ENCODE measurements around the gene EIPR1. TPM values are rescaled to one million over a fixed set of nuclear protein-coding genes. Genes with fewer than 3 reads are reported as not detected.

Gene EIPR1
- total and polyA plus RNA-seq, 8 donors = 4.3 to 12.5 (median 6.4) TPM

GRCh38 chr2:3324036-3324386 is 53.6 kb downstream of the EIPR1 start:
- 90 to 97% methylated on average over 11 of the region's 11 CpGs for WGBS, 2 donors
- DNase-seq = no peak
- no peak for ATAC-seq
- no peaks in the 10 kb centered on the region for H3K27me3 ChIP-seq
- H3K27ac ChIP-seq = no peak overlapping the region
- intact Hi-C loops (cut with DNase I) = no loop called here
- FAIRE-seq = no peak
- no peaks in the 10 kb centered on the region for H3K36me3 ChIP-seq
- no peak overlapping the region for H3K4me3 ChIP-seq
- no peak for TF ChIP-seq CTCF (IDR thresholded peaks at IDR 0.05)
- H3K4me1 ChIP-seq = no peaks in the 10 kb centered on the region
- no peaks in the 10 kb centered on the region for H3K9me3 ChIP-seq

DNA sequence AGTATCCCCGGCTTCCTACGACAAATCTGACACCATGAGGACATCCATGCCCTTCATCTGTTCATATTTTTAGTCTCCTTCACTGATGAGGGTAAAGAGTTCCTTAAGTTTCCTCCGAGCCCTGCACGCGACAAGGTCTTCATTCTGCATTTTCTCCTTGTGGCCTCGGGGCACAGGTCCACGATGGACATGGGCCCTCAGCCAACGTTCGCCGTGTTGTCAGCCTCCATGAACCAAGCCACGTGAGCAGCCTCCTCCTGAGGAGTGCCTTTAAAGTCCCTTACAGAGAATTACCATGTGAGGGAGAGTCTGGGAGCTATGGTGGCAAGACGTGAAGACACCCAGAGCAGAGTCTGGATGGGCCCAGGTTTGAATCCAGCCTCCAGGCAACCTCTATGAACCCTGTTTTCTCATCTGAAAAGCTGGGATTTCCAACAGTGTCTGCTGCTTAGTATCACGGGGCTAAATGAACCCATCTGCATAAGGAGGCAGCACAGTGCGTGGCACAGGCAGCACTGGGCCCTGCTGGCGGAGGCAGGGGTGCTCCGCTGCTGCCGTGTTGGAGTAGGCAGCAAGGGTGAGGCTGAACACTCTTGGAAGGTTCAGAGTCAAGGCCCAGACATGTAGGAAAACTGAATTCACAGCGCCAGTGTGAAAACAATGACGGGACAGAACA is 54.1 kb downstream of the EIPR1 start:
- H3K36me3 ChIP-seq = no peaks in the 10 kb centered on the region
- WGBS, 2 donors = 88 to 93% methylated on average over 19 of the region's 19 CpGs
- no peaks in the 10 kb centered on the region for H3K27me3 ChIP-seq
- no peaks in the 10 kb centered on the region for H3K9me3 ChIP-seq
- FAIRE-seq (no peak), DNase-seq (no peak), ATAC-seq (no peak)
- H3K4me1 ChIP-seq = no peaks in the 10 kb centered on the region
- intact Hi-C loops (cut with DNase I) = no loop called here
- no peak overlapping the region for H3K4me3 ChIP-seq
- TF ChIP-seq CTCF (IDR thresholded peaks at IDR 0.05) = no peak
- no peak overlapping the region for H3K27ac ChIP-seq

DNA sequence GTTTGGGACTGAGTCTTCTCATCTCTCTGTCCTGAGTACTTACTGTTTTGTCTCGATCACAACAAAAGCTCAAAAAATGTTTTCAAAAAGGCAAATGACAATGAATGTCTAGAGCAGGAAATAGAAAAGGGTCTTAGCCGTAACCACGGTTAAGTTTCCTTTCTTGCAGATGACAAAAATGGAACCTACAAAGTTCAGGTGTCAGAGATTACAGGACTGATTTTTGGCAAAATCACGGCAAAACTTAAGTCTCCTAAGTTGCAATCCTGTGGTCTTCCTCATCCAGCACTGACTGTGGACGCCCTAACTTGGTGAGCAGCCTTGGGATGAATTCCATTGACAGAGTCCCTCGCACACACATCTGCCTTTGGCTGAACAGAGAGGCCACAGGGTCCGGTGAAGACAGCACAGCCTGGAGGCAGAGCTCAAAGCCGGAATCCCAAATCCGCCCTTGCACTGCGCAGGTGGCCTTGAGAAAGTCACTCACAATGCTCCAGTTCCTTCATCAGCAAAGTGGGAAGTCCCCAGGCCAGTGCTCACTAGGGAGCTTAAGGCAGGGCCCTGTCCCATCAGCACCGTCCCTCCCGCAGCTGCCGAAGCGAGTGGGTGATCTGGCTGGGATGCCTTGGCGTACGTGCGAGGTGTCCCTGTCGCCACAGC is 55.2 kb downstream of the EIPR1 start:
- H3K27me3 ChIP-seq = no peaks in the 10 kb centered on the region
- H3K27ac ChIP-seq = no peak overlapping the region
- WGBS, 2 donors = 93% methylated on average over 18 of the region's 18 CpGs
- no peak for FAIRE-seq
- TF ChIP-seq CTCF (IDR thresholded peaks at IDR 0.05) = no peak
- ATAC-seq = no peak
- no peak overlapping the region for H3K4me3 ChIP-seq
- no peaks in the 10 kb centered on the region for H3K36me3 ChIP-seq
- DNase-seq = no peak
- no peaks in the 10 kb centered on the region for H3K4me1 ChIP-seq
- no peaks in the 10 kb centered on the region for H3K9me3 ChIP-seq
- intact Hi-C loops (cut with DNase I) = no loop called here

DNA sequence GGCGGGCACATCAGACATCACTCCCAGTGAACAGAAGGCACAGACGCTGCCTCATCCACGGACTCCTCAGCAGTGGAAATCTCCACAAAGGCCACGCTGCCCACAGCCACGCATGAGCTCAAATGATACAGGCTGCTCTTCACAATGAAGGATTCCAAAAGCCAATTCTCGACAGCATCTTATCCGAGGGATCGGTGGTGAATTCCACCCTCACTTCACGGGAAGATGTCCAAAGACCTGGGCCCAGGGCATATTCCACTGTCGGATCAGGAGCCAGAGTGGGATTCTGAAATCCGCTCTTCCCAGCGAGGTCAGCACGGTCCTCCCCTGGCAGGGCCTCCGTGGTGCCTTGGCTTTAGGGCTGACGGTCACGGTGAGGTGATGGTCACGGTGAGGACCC is 55.8 kb downstream of the EIPR1 start:
- no peak for ATAC-seq
- no peak for FAIRE-seq
- H3K4me3 ChIP-seq = no peak overlapping the region
- no peak for TF ChIP-seq CTCF (IDR thresholded peaks at IDR 0.05)
- H3K9me3 ChIP-seq = no peaks in the 10 kb centered on the region
- H3K27me3 ChIP-seq = no peaks in the 10 kb centered on the region
- intact Hi-C loops (cut with DNase I) = no loop called here
- no peaks in the 10 kb centered on the region for H3K4me1 ChIP-seq
- H3K36me3 ChIP-seq = no peaks in the 10 kb centered on the region
- no peak overlapping the region for H3K27ac ChIP-seq
- DNase-seq = no peak
- WGBS, 2 donors = 93 to 95% methylated on average over 17 of the region's 17 CpGs

DNA sequence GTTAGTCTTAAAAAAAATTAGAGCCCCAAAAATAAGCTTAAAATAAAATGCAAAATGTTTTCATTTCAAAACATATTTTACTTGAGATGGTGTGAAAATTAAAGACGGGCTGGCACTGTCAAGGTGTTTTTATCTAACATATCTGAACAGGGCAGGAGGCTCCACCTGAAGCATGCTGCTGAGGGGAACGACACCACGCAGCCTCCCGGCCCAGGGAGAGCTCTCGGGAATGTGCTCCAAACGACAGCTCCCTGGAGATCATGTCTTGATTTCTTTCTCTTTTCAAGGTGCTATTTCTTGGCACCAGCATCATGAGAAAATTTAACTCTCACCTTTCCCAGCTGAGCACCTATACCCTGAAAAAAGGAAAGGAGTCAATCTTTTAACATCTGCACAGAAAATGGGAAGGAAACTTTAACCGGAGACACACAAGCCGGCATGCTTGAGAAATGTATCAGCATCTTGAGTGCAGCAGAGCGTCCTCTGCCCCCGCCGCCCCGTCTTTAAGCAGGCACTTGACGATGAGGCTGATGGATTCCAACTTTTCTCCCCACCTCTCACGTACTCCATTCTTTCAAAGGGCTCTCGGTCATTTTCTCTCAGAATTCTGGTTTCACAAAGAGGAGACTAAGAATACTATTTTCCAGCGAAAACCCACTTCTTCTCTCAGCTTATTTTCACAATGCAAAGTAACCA is 56.6 kb downstream of the EIPR1 start:
- Histone ChIP-seq H3K4me3 (no peak overlapping the region), H3K9me3 (no peaks in the 10 kb centered on the region), H3K27ac (no peak overlapping the region), H3K36me3 (no peaks in the 10 kb centered on the region), H3K4me1 (no peaks in the 10 kb centered on the region), H3K27me3 (no peaks in the 10 kb centered on the region)
- intact Hi-C loops (cut with DNase I) = no loop called here
- ATAC-seq (no peak), FAIRE-seq (no peak), DNase-seq (no peak)
- no peak for TF ChIP-seq CTCF (IDR thresholded peaks at IDR 0.05)
- WGBS, 2 donors = 67 to 74% methylated on average over 16 of the region's 16 CpGs

All from pancreas (tissue), 10 donors.